ENCODE data around the gene KCNJ8. TPM values are rescaled to one million over a fixed set of nuclear protein-coding genes. Genes with fewer than 3 reads are reported as not detected.

Gene KCNJ8
- total and polyA plus RNA-seq, 2 of the 8 experiments (the other 6 are each of a cell fraction or from before 2014, with no cell fraction given), result 0.48 to 1.4 TPM

DNA sequence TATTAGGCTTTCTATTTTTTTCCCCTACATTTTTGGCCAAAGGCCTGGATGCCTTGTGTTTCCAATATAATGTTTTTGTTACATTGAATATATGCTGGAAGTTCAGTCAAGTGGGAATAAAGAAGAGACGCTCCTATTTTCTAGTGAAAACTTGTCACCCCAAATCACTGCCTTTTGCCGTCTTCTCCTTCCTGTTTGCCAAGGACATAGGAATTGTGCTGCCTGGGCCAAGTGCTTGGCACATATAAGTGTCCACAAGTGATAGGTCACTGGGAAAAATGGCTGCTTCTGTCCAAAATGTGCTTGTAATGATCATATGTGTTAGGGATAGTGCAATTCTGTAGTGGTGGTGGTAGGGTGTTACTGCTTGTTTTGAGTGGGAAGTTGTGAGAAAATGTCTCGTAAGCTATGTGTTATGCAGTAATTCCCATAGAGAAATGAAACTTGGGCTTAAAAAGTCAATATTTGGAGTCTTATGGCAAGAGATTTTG, 11.6 kb upstream of the KCNJ8 start:
- WGBS, 2 experiments (ENCODE audit: extremely low coverage in 1 of 2, insufficient coverage in 1 of 2, insufficient read length in 1 of 2, insufficient replicate concordance in 2 of 2, low coverage in 1 of 2, low lambda C conversion rate in 2 of 2, missing lambda C conversion rate in 1 of 2), result 87% methylated on average over 3 of the region's 3 CpGs; no CpG with 5 or more reads in 1 of the 2 experiments
- H3K36me3 ChIP-seq (ENCODE audit: control insufficient read depth in 2 of 4, insufficient read depth in 4 of 4, low read length in 3 of 4), result no peaks in the 10 kb centered on the region
- H3K4me2 ChIP-seq (ENCODE audit: insufficient read depth in 1 of 2, low read depth in 2 of 2, low read length in 2 of 2), result no peak overlapping the region
- no peak overlapping the region for H4K5ac ChIP-seq (ENCODE audit: insufficient read length, low read depth, low read length)
- H3K9me3 ChIP-seq (ENCODE audit: insufficient read depth in 2 of 2, low read depth in 1 of 2, low read length in 1 of 2), result no peaks in the 10 kb centered on the region
- no peak overlapping the region for H2AK5ac ChIP-seq (ENCODE audit: low read depth, low read length)
- H4K20me1 ChIP-seq (replicated peaks in 1 of 2; ENCODE audit: control insufficient read depth in 1 of 2, insufficient read depth in 2 of 2, low read length in 2 of 2), result no peaks in the 10 kb centered on the region
- H3K27ac ChIP-seq (ENCODE audit: low read depth, low read length), result no peak overlapping the region
- POLR2A ChIA-PET (ENCODE audit: partially characterized antibody), result interaction anchor here (0.7 kb wide), 1 partner anchor 15 kb away, joined by 3 read pairs; no protein-coding TSS in a partner anchor
- H4K91ac ChIP-seq (replicated peaks; ENCODE audit: insufficient read length, low read length), result no peak overlapping the region
- no peak overlapping the region for H3K23ac ChIP-seq (ENCODE audit: insufficient read length)
- no peaks in the 10 kb centered on the region for H3K23me2 ChIP-seq (ENCODE audit: low read depth, low read length)
- no peak overlapping the region for H2BK120ac ChIP-seq (replicated peaks; ENCODE audit: low read depth, low read length)
- no peak overlapping the region for H2AFZ ChIP-seq (ENCODE audit: low read length)
- no peak overlapping the region for H3K9ac ChIP-seq (replicated peaks in 1 of 4; ENCODE audit: extremely low read depth in 1 of 4, low read depth in 3 of 4, low read length in 3 of 4)
- no peaks in the 10 kb centered on the region for H3K4me1 ChIP-seq (replicated peaks in 1 of 4; ENCODE audit: control insufficient read depth in 3 of 4, insufficient read depth in 4 of 4, low read length in 3 of 4)
- no peak overlapping the region for H2BK12ac ChIP-seq (ENCODE audit: low read depth, low read length)
- H2BK20ac ChIP-seq (ENCODE audit: low read length), result no peak overlapping the region
- H2BK15ac ChIP-seq (ENCODE audit: low read length), result no peak overlapping the region
- no peaks in the 10 kb centered on the region for H3K79me1 ChIP-seq (ENCODE audit: low read depth, low read length)
- no peak overlapping the region for H2BK5ac ChIP-seq (ENCODE audit: low read depth, low read length)
- CTCF ChIA-PET (ENCODE audit: partially characterized antibody), result interaction anchor here (0.7 to 2.1 kb wide), 3 partner anchors 13 to 1564 kb away, joined by 3 to 6 read pairs (median 3); no protein-coding TSS in a partner anchor
- H4K8ac ChIP-seq (ENCODE audit: extremely low read depth, insufficient read depth, low read length), result no peak overlapping the region
- H3K56ac ChIP-seq (replicated peaks; ENCODE audit: insufficient read length, low read depth, low read length), result no peak overlapping the region
- no peaks in the 10 kb centered on the region for H3K27me3 ChIP-seq (replicated peaks in 1 of 4; ENCODE audit: control insufficient read depth in 3 of 4, extremely low read depth in 1 of 4, insufficient read depth in 3 of 4, low read length in 3 of 4)
- FAIRE-seq (no peak), DNase-seq (ENCODE audit: low read depth in 1 of 2, low spot score in 2 of 2) (no peak)
- H3K4ac ChIP-seq (replicated peaks; ENCODE audit: insufficient read length, low read depth, low read length), result no peak overlapping the region
- H3K18ac ChIP-seq (ENCODE audit: extremely low read depth, low read length), result no peak overlapping the region
- H3K14ac ChIP-seq (ENCODE audit: insufficient read length), result no peak overlapping the region
- no peak overlapping the region for H3K4me3 ChIP-seq (ENCODE audit: extremely low read depth in 1 of 4, insufficient read depth in 2 of 4, low read depth in 3 of 4, low read length in 4 of 4)
- no peaks in the 10 kb centered on the region for H3K79me2 ChIP-seq (ENCODE audit: control insufficient read depth in 1 of 2, insufficient read depth in 2 of 2, low read length in 2 of 2)
- TF ChIP-seq JUN (IDR thresholded peaks at IDR 0.05; ENCODE audit: low read depth, low read length) (no peak), EZH2 (IDR thresholded peaks at IDR 0.05; ENCODE audit: low read depth, low read length, severe bottlenecking) (no peak), NRF1 (IDR thresholded peaks at IDR 0.05; ENCODE audit: low read depth, low read length) (no peak), CREB1 (IDR thresholded peaks at IDR 0.05) (no peak)
